H9 (cell line): ENCODE measurements around the gene PSMD5. TPM values are rescaled to one million over a fixed set of nuclear protein-coding genes. Genes with fewer than 3 reads are reported as not detected.

ENCODE experiments used
- DNase-seq: peaks from one replicate; pipeline ENCODE4 v3.0.0-alpha.2; 2017
- H2AFZ ChIP-seq: one replicate; pipeline ENCODE4 v1.6.1; 2013; ENCODE audit warnings: mild to moderate bottlenecking, low read length, control low read depth, moderate library complexity
- H2AK5ac ChIP-seq: 2 replicates; pipeline ENCODE4 v1.6.1; 2013; ENCODE audit warnings: low read length, control low read depth, mixed read lengths; ENCODE audit not compliant: insufficient read length
- H2BK120ac ChIP-seq: one replicate; pipeline ENCODE4 v1.6.1; 2013; ENCODE audit warnings: low read depth, mild to moderate bottlenecking, low read length, control low read depth, inconsistent platforms; ENCODE audit not compliant: poor library complexity, severe bottlenecking
- H2BK12ac ChIP-seq: 2 replicates; pipeline ENCODE4 v1.6.1; 2013; ENCODE audit warnings: low read length, control low read depth, mixed read lengths, low read depth; ENCODE audit not compliant: insufficient read length
- H2BK15ac ChIP-seq: 2 replicates; pipeline ENCODE4 v1.6.1; 2013; ENCODE audit warnings: low read depth, low read length, control low read depth
- H2BK20ac ChIP-seq: one replicate; pipeline ENCODE4 v1.6.1; 2013; ENCODE audit warnings: low read depth, mild to moderate bottlenecking, low read length, control low read depth, inconsistent platforms; ENCODE audit not compliant: poor library complexity, severe bottlenecking
- H2BK5ac ChIP-seq: 2 replicates; pipeline ENCODE4 v1.6.1; 2013; ENCODE audit warnings: low read length, control low read depth, mixed read lengths; ENCODE audit not compliant: insufficient read length
- H3K14ac ChIP-seq: 2 replicates; pipeline ENCODE4 v1.6.1; 2013; ENCODE audit warnings: low read length, control low read depth; ENCODE audit not compliant: insufficient read depth
- H3K18ac ChIP-seq: 2 replicates; pipeline ENCODE4 v1.6.1; 2013; ENCODE audit warnings: low read depth, mild to moderate bottlenecking, mixed read lengths, low read length, control low read depth; ENCODE audit not compliant: insufficient read length
- H3K23ac ChIP-seq: 2 replicates; pipeline ENCODE4 v1.6.1; 2013; ENCODE audit warnings: low read length, control low read depth, mixed read lengths, low read depth; ENCODE audit not compliant: insufficient read length
- H3K23me2 ChIP-seq: 2 replicates; pipeline ENCODE4 v1.6.1; 2013; ENCODE audit warnings: low read depth, mild to moderate bottlenecking, mixed read lengths, low read length, control low read depth; ENCODE audit not compliant: insufficient read length, poor library complexity, severe bottlenecking
- H3K27ac ChIP-seq: 2 replicates; pipeline ENCODE4 v1.5.1; 2013; ENCODE audit warnings: low read length, control low read depth, mixed read lengths, low read depth; ENCODE audit not compliant: insufficient read length
- H3K27me3 ChIP-seq: 2 replicates; pipeline ENCODE4 v1.6.1; 2013; ENCODE audit warnings: low read length, control low read depth, inconsistent platforms; ENCODE audit not compliant: insufficient read depth
- H3K4ac ChIP-seq: 2 replicates; pipeline ENCODE4 v1.6.1; 2013; ENCODE audit warnings: low read depth, mild to moderate bottlenecking, control low read depth, inconsistent platforms, low read length, moderate library complexity
- H3K4me1 ChIP-seq: 2 replicates; pipeline ENCODE4 v1.6.1; 2013; ENCODE audit warnings: low read length, control low read depth, inconsistent platforms; ENCODE audit not compliant: insufficient read depth
- H3K4me2 ChIP-seq: 2 replicates; pipeline ENCODE4 v1.6.1; 2013; ENCODE audit warnings: low read length, control low read depth, mixed read lengths; ENCODE audit not compliant: insufficient read length, insufficient read depth
- H3K56ac ChIP-seq: 2 replicates; pipeline ENCODE4 v1.6.1; 2013; ENCODE audit warnings: low read depth, mild to moderate bottlenecking, mixed read lengths, low read length, control low read depth; ENCODE audit not compliant: insufficient read length
- H3K79me1 ChIP-seq: 2 replicates; pipeline ENCODE4 v1.6.1; 2013; ENCODE audit warnings: low read depth, mild to moderate bottlenecking, moderate library complexity, low read length, control low read depth, inconsistent platforms; ENCODE audit not compliant: insufficient read depth, poor library complexity, severe bottlenecking
- H3K79me2 ChIP-seq: 2 replicates; pipeline ENCODE4 v1.6.1; 2013; ENCODE audit warnings: low read length, control low read depth, inconsistent platforms; ENCODE audit not compliant: insufficient read depth
- H3K9ac ChIP-seq: 2 replicates; pipeline ENCODE4 v1.6.1; 2013; ENCODE audit warnings: low read length, control low read depth, mixed read lengths; ENCODE audit not compliant: insufficient read length; ENCODE audit errors: extremely low read depth
- H3K9me3 ChIP-seq: one replicate; pipeline ENCODE4 v1.6.1; 2013; ENCODE audit warnings: low read depth, low read length, inconsistent platforms; ENCODE audit not compliant: control insufficient read depth
- H3T11ph ChIP-seq: one replicate; pipeline ENCODE4 v1.6.1; 2013; ENCODE audit warnings: mild to moderate bottlenecking, low read length, control low read depth, inconsistent platforms
- H4K20me1 ChIP-seq: one replicate; pipeline ENCODE4 v1.6.1; 2013; ENCODE audit not compliant: control insufficient read depth, insufficient read length, insufficient read depth
- H4K5ac ChIP-seq: 2 replicates; pipeline ENCODE4 v1.6.1; 2013; ENCODE audit warnings: low read depth, mild to moderate bottlenecking, mixed read lengths, low read length, control low read depth; ENCODE audit not compliant: insufficient read length
- H4K8ac ChIP-seq: replicated peaks from 2 replicates; pipeline ENCODE4 v1.6.1; 2013; ENCODE audit warnings: low read length, control low read depth, mixed read lengths, low read depth; ENCODE audit not compliant: insufficient read length
- H4K91ac ChIP-seq: 2 replicates; pipeline ENCODE4 v1.6.1; 2013; ENCODE audit warnings: low read depth, mild to moderate bottlenecking, moderate library complexity, mixed read lengths, low read length, control low read depth; ENCODE audit not compliant: insufficient read length
- H3K27ac Mint-ChIP-seq, 3 experiments: 2 replicates in 2 of 3; 3 replicates in 1 of 3; pipeline ENCODE4 v1.8.0; 2020 to 2021; ENCODE audit warnings: mixed read lengths in 3 of 3, mild to moderate bottlenecking in 1 of 3, moderate library complexity in 1 of 3
- H3K27me3 Mint-ChIP-seq: 2 replicates; pipeline ENCODE4 v1.8.0; 2021; ENCODE audit warnings: low read depth, mild to moderate bottlenecking, moderate library complexity, mixed read lengths
- H3K36me3 Mint-ChIP-seq, 3 experiments: 2 replicates in 2 of 3; 3 replicates in 1 of 3; pipeline ENCODE4 v1.8.0; 2020 to 2021; ENCODE audit warnings: low read depth in 3 of 3, mixed read lengths in 3 of 3; ENCODE audit not compliant: insufficient read depth in 1 of 3
- H3K4me1 Mint-ChIP-seq, 2 experiments: 2 replicates each; pipeline ENCODE4 v1.8.0; 2020; ENCODE audit warnings: mixed read lengths in 2 of 2
- H3K4me3 Mint-ChIP-seq, 2 experiments: 2 replicates in 1 of 2; 3 replicates in 1 of 2; pipeline ENCODE4 v1.8.0; 2020 to 2021; ENCODE audit warnings: mild to moderate bottlenecking in 2 of 2, mixed read lengths in 2 of 2, moderate library complexity in 1 of 2
- H3K9me3 Mint-ChIP-seq, 2 experiments: 2 replicates in 1 of 2; 3 replicates in 1 of 2; pipeline ENCODE4 v1.8.0; 2020; ENCODE audit warnings: mild to moderate bottlenecking in 2 of 2, mixed read lengths in 2 of 2, moderate library complexity in 1 of 2
- CTCF ChIP-seq: fragments of 200-600 bp; sonication (generic); conservative IDR thresholded peaks from 3 replicates; pipeline ENCODE4 v1.8.0; 2021; ENCODE audit warnings: antibody characterized with exemption, mild to moderate bottlenecking
- WGBS: extraction: QIAGEN DNeasy Blood & Tissue Kit; methylation state at CpG from one replicate; pipeline ENCODE4 v1.1.7; 2013; ENCODE audit warnings: missing lambda C conversion rate, low lambda C conversion rate, mixed read lengths; ENCODE audit not compliant: insufficient read length; ENCODE audit errors: extremely low coverage; 5-methylcytosine and 5-hydroxymethylcytosine counted together
- total RNA-seq: library from RNA; stranded (reverse); gene quantifications from 2 replicates; pipeline ENCODE4 v1.2.1, GENCODE V29; 2021

The PSMD5 gene
- total RNA-seq, 1 experiment from 2014 or later, result 64.9 TPM

GRCh38 chr9:120787933-120788332 is 54.8 kb downstream of the PSMD5 start:
- Histone ChIP-seq H3K79me2 (peaks cover 15% of the 10 kb centered on the region; the same call in 1 of the 2 replicates), H2AFZ (no peak overlapping the region), H3K14ac (no peak overlapping the region), H3K9me3 (no peaks in the 10 kb centered on the region), H2AK5ac (no peak overlapping the region), H2BK15ac (no peak overlapping the region), H2BK20ac (no peak overlapping the region), H3T11ph (no peak overlapping the region), H4K5ac (no peak overlapping the region), H3K4me1 (no peaks in the 10 kb centered on the region), H2BK120ac (no peak overlapping the region), H3K56ac (no peak overlapping the region), H4K20me1 (no peaks in the 10 kb centered on the region), H3K23me2 (no peaks in the 10 kb centered on the region), H2BK5ac (no peak overlapping the region), H3K9ac (no peak overlapping the region), H2BK12ac (no peak overlapping the region), H4K91ac (no peak overlapping the region), H3K18ac (no peak overlapping the region), H3K4me2 (no peak overlapping the region), H3K23ac (no peak overlapping the region), H4K8ac (no peak overlapping the region), H3K79me1 (peaks cover 7% of the 10 kb centered on the region), H3K27me3 (no peaks in the 10 kb centered on the region), H3K27ac (no peak overlapping the region), H3K4ac (no peak overlapping the region)
- H3K4me3 Mint-ChIP-seq, result no peak overlapping the region
- TF ChIP-seq CTCF, result no peak
- H3K9me3 Mint-ChIP-seq, result peaks cover 0 to 3% of the 10 kb centered on the region in 2 experiments; a peak in 1 of 5 replicates
- H3K27ac Mint-ChIP-seq, result no peak overlapping the region
- no peaks in the 10 kb centered on the region for H3K27me3 Mint-ChIP-seq
- peaks cover 4 to 8% of the 10 kb centered on the region in 2 experiments; a peak in 3 of 4 replicates for H3K4me1 Mint-ChIP-seq
- peaks cover 22 to 58% (median 54%) of the 10 kb centered on the region in 3 experiments for H3K36me3 Mint-ChIP-seq
- no peak for DNase-seq
- no CpG with 5 or more reads among the region's 4 CpGs for WGBS
